DND-41 (cell line): ENCODE measurements around the gene ELOVL5.

ENCODE experiments used
- ATAC-seq: fragments of 200-7000 bp; cut with Tn5 transposase; 3 replicates; pipeline ENCODE4 v1.9.1; 2021; ENCODE audit warnings: low read depth; ENCODE audit not compliant: insufficient read depth
- DNase-seq: peaks from one replicate; pipeline ENCODE4 v3.0.0-alpha.2; 2020
- H2AFZ ChIP-seq: 2 replicates; pipeline ENCODE4 v1.6.0; 2012; ENCODE audit warnings: low read depth, low read length
- H3K27ac ChIP-seq: 2 replicates; pipeline ENCODE4 v1.5.1; 2012; ENCODE audit warnings: low read length, inconsistent platforms
- H3K27me3 ChIP-seq: fragments of 200-600 bp; sonication (generic); 2 replicates; pipeline ENCODE4 v1.6.0; 2012; ENCODE audit warnings: low read length, mild to moderate bottlenecking, inconsistent platforms; ENCODE audit not compliant: insufficient read depth, poor library complexity
- H3K36me3 ChIP-seq: 2 replicates; pipeline ENCODE4 v1.5.1; 2012; ENCODE audit warnings: low read length, inconsistent platforms; ENCODE audit not compliant: insufficient read depth
- H3K4me1 ChIP-seq: 2 replicates; pipeline ENCODE4 v1.5.1; 2012; ENCODE audit warnings: mild to moderate bottlenecking, low read length; ENCODE audit not compliant: insufficient read depth
- H3K4me2 ChIP-seq: 2 replicates; pipeline ENCODE4 v1.6.0; 2012; ENCODE audit warnings: mild to moderate bottlenecking, moderate library complexity, low read length, inconsistent platforms; ENCODE audit not compliant: insufficient read depth
- H3K4me3 ChIP-seq, 2 experiments: fragments of 200-600 bp in 1 of 2; shearing (Covaris generic) in 1 of 2; 2 replicates each; pipeline ENCODE4 v1.5.1; 2012 to 2016; ENCODE audit warnings: inconsistent platforms in 2 of 2, low read length in 2 of 2, mild to moderate bottlenecking in 2 of 2, low read depth in 1 of 2, moderate library complexity in 1 of 2
- H3K79me2 ChIP-seq: 2 replicates; pipeline ENCODE4 v1.6.0; 2012; ENCODE audit warnings: low read length, inconsistent platforms; ENCODE audit not compliant: insufficient read depth
- H3K9ac ChIP-seq: 2 replicates; pipeline ENCODE4 v1.6.0; 2012; ENCODE audit warnings: low read depth, mild to moderate bottlenecking, inconsistent platforms, low read length, moderate library complexity
- H3K9me3 ChIP-seq: 2 replicates; pipeline ENCODE4 v1.5.1; 2012; ENCODE audit warnings: low read length, moderate library complexity, mild to moderate bottlenecking, inconsistent platforms; ENCODE audit not compliant: insufficient read depth, severe bottlenecking
- H4K20me1 ChIP-seq: 2 replicates; pipeline ENCODE4 v1.6.0; 2012; ENCODE audit warnings: low read length; ENCODE audit not compliant: insufficient read depth
- EZH2 ChIP-seq: IDR thresholded peaks from 3 replicates; pipeline ENCODE4 v1.6.1; 2012; ENCODE audit warnings: borderline replicate concordance, low read depth, mild to moderate bottlenecking, moderate library complexity, low read length, inconsistent platforms; ENCODE audit not compliant: severe bottlenecking
- TF ChIP-seq, protein P1 (sequence below): IDR thresholded peaks from 2 replicates; pipeline ENCODE4 v1.5.1; 2012; ENCODE audit warnings: borderline replicate concordance, low read length, moderate library complexity, mild to moderate bottlenecking; ENCODE audit not compliant: poor library complexity, severe bottlenecking; ENCODE audit errors: extremely low read depth

Gene ELOVL5

GRCh38 chr6:53264337-53264736, 84.4 kb downstream of the ELOVL5 start:
- no peaks in the 10 kb centered on the region for H3K4me1 ChIP-seq
- no peak overlapping the region for H3K4me3 ChIP-seq
- no peaks in the 10 kb centered on the region for H3K27me3 ChIP-seq
- H4K20me1 ChIP-seq = no peaks in the 10 kb centered on the region
- peaks cover 97% of the 10 kb centered on the region for H3K36me3 ChIP-seq
- no peaks in the 10 kb centered on the region; the same call in 1 of the 2 replicates for H3K79me2 ChIP-seq
- H3K9me3 ChIP-seq = no peaks in the 10 kb centered on the region
- no peak; the same call in 2 of the 3 replicates for ATAC-seq
- peak overlapping the region; percentile 2; the same call in 1 of the 2 replicates for H3K27ac ChIP-seq
- TF ChIP-seq, protein P1, sequence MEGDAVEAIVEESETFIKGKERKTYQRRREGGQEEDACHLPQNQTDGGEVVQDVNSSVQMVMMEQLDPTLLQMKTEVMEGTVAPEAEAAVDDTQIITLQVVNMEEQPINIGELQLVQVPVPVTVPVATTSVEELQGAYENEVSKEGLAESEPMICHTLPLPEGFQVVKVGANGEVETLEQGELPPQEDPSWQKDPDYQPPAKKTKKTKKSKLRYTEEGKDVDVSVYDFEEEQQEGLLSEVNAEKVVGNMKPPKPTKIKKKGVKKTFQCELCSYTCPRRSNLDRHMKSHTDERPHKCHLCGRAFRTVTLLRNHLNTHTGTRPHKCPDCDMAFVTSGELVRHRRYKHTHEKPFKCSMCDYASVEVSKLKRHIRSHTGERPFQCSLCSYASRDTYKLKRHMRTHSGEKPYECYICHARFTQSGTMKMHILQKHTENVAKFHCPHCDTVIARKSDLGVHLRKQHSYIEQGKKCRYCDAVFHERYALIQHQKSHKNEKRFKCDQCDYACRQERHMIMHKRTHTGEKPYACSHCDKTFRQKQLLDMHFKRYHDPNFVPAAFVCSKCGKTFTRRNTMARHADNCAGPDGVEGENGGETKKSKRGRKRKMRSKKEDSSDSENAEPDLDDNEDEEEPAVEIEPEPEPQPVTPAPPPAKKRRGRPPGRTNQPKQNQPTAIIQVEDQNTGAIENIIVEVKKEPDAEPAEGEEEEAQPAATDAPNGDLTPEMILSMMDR = no peak
- no peak for TF ChIP-seq EZH2
- no peak overlapping the region for H2AFZ ChIP-seq
- no peak for DNase-seq
- H3K4me2 ChIP-seq = no peak overlapping the region
- H3K9ac ChIP-seq = no peak overlapping the region

DNA sequence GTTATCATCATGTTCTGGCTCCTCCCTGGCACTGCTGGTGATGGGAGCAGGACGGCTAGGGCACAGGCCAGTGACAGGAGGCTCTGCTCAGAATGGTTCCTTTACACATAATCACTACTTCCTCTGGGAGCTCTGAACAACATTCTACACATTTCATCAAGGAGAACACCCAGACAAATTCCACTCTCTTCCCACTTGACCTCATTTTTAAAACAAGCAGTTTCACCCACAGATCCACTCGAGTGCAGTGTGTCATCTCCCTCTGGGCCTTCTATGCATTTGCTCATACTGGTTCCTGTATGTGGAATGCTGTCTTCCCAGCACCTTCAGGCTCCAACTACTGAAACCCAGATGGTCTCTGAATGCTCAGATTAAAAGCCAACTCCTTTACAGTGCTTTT, 84.8 kb downstream of the ELOVL5 start:
- ATAC-seq = no peak; the same call in 2 of the 3 replicates
- H3K36me3 ChIP-seq = peaks cover 97% of the 10 kb centered on the region
- TF ChIP-seq, protein P1 = no peak
- no peak for TF ChIP-seq EZH2

GRCh38 chr6:53259860-53260580, 88.7 kb downstream of the ELOVL5 start:
- DNase-seq (no peak), ATAC-seq (no peak)
- TF ChIP-seq EZH2 = no peak
- TF ChIP-seq, protein P1 = no peak
- H3K4me1 ChIP-seq = no peaks in the 10 kb centered on the region
- H3K4me3 ChIP-seq = no peak overlapping the region
- H3K36me3 ChIP-seq = peaks cover 72% of the 10 kb centered on the region
- H3K27me3 ChIP-seq = no peaks in the 10 kb centered on the region
- H4K20me1 ChIP-seq = no peaks in the 10 kb centered on the region
- H3K9me3 ChIP-seq = no peaks in the 10 kb centered on the region
- no peak overlapping the region for H3K27ac ChIP-seq
- no peak overlapping the region for H2AFZ ChIP-seq
- no peak overlapping the region for H3K9ac ChIP-seq
- no peak overlapping the region for H3K4me2 ChIP-seq
- no peaks in the 10 kb centered on the region; the same call in 1 of the 2 replicates for H3K79me2 ChIP-seq

More for the DNA sequence above, 84.8 kb downstream of the ELOVL5 start:
- H3K9ac ChIP-seq = no peak overlapping the region
- H2AFZ ChIP-seq = no peak overlapping the region
- no peak for DNase-seq
- peak overlapping the region; percentile 2; the same call in 1 of the 2 replicates for H3K27ac ChIP-seq
- H4K20me1 ChIP-seq = no peaks in the 10 kb centered on the region
- H3K4me1 ChIP-seq = no peaks in the 10 kb centered on the region
- H3K27me3 ChIP-seq = no peaks in the 10 kb centered on the region
- no peaks in the 10 kb centered on the region; the same call in 1 of the 2 replicates for H3K79me2 ChIP-seq
- H3K4me3 ChIP-seq = no peak overlapping the region
- no peak overlapping the region for H3K4me2 ChIP-seq
- H3K9me3 ChIP-seq = no peaks in the 10 kb centered on the region

DNA sequence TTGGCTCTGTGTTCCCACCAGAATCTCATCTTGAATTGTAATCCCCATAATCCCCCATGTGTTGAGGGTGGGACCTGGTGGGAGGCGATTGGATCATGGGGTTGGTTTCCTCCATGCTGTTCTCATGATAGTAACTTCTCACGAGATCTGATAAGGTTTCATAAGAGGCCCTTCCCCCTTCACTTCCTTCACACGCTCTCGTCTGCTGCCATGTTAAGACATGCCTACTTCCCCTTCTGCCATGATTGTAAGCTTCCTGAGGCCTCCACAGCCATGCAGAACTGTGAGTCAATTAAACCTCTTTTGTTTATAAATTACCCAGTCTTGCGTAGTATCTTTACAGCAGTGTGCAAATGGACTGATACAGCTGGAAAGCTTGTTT, 90.0 kb downstream of the ELOVL5 start:
- Histone ChIP-seq H3K9me3 (no peaks in the 10 kb centered on the region), H3K36me3 (peaks cover 59% of the 10 kb centered on the region), H3K27me3 (no peaks in the 10 kb centered on the region), H3K79me2 (no peaks in the 10 kb centered on the region), H4K20me1 (no peaks in the 10 kb centered on the region), H3K27ac (no peak overlapping the region), H3K4me2 (no peak overlapping the region), H2AFZ (no peak overlapping the region), H3K4me3 (no peak overlapping the region), H3K9ac (no peak overlapping the region), H3K4me1 (no peaks in the 10 kb centered on the region)
- TF ChIP-seq, protein P1 = no peak
- no peak for TF ChIP-seq EZH2
- DNase-seq (no peak), ATAC-seq (peak; percentile 34; the same call in 1 of the 3 replicates)
